Subcutaneous preadipocyte (primary cell): ENCODE measurements around the gene SCN5A. TPM values are rescaled to one million over a fixed set of nuclear protein-coding genes. Genes with fewer than 3 reads are reported as not detected.

ENCODE experiments used
- small RNA-seq: library from RNA; depleted of rRNA; stranded (forward); fragments of <200 nt; gene quantifications from one replicate; pipeline ENCODE3, GENCODE V24; 2012
- total RNA-seq: library from RNA; depleted of rRNA; stranded (reverse); fragments of >200 nt; gene quantifications from 2 replicates; pipeline ENCODE4 v1.2.3, GENCODE V29; 2012

Gene SCN5A
- 0.20 and 0.37 TPM in 2 replicates for total RNA-seq

DNA sequence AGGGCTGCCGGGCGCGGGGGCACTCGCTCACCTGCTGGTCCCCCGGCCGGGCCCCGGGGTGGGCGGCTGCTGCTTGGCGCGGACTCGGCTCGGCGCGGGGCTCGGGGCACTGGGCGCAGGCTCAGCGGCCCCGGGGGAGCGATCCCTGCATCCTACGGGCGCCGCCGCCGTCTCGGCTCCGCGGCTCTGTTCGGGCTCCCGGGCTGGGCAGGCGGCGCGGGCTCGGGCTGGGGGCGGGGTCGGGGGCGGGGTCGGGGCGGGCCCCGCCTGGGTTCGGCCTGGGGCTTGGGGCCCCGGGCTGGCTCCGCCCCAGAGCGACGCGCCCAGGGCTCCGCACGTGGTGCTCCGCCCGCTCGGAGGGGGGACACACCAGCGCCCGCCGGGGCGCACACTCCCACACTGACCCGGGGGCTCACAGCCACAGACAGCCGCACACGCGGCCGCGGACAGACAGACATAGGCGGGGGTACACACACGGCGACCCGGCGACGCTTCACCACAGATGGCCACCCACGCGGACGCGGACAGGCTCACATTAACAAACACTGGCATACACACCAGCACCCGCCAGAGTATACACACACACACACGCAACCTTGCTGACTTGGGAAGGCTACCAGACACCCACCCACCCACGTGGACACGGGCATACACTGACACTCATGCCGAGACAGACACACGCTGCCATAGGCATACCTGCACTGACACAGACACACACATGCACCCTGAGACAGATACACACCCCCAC, at the start of gene SCN5A:
TSS of gene SCN5A (minus strand) at position 188 of the 748 bp plus-strand sequence. CDS start 16,380 bp downstream, outside the sequence.

Small RNA genes within 50 kb of the gene (small RNA-seq; reads per million reads assigned to genes)
- not detected for gene RF00019

Other genes with a start within 250 kb of the SCN5A start
- 1.1 and 1.6 TPM in 2 replicates for gene ACVR2B, start 195.8 kb downstream of the SCN5A start, total RNA-seq
- 9.9 and 12.5 TPM in 2 replicates for gene EXOG, start 153.3 kb downstream of the SCN5A start, total RNA-seq
- not detected in 2 replicates for gene SCN10A, start 166.5 kb upstream of the SCN5A start, total RNA-seq